H1 (cell line): ENCODE data around the gene RNF157. TPM values are rescaled to one million over a fixed set of nuclear protein-coding genes. Genes with fewer than 3 reads are reported as not detected.

ENCODE experiments used
- CTCF ChIA-PET: fragments of 300-600 bp; sonication (Branson Sonifier 250); formaldehyde crosslinking; loops from one replicate; lab custom pipeline; 2021; ENCODE audit not compliant: partially characterized antibody; lab: Charles Lee
- POLR2A ChIA-PET: fragments of 300-600 bp; sonication (Branson Sonifier 250); formaldehyde crosslinking; loops from one replicate; lab custom pipeline; 2021; ENCODE audit warnings: inconsistent platforms; ENCODE audit not compliant: partially characterized antibody; lab: Charles Lee
- DNase-seq, 2 experiments: peaks; one replicate each; pipeline versions ENCODE4 v3.0.0 to v3.0.0-alpha.2; 2010 to 2022; ENCODE audit warnings: low spot score in 2 of 2, low read depth in 1 of 2, mixed read lengths in 1 of 2
- FAIRE-seq: peaks from 2 replicates; lab custom pipeline; 2011; peaks lifted over from hg19 to GRCh38; lab: Jason Lieb, UNC
- H2AFZ ChIP-seq: 2 replicates; pipeline ENCODE4 v1.8.1; 2012; ENCODE audit warnings: low read length, inconsistent platforms
- H2AK5ac ChIP-seq: 2 replicates; pipeline ENCODE4 v1.6.1; 2013; ENCODE audit warnings: low read depth, low read length
- H2BK120ac ChIP-seq: replicated peaks from 2 replicates; pipeline ENCODE3; 2013; ENCODE audit warnings: low read depth, low read length, inconsistent platforms
- H2BK12ac ChIP-seq: 2 replicates; pipeline ENCODE4 v1.6.1; 2013; ENCODE audit warnings: low read depth, low read length
- H2BK15ac ChIP-seq: 2 replicates; pipeline ENCODE4 v1.6.1; 2013; ENCODE audit warnings: low read length
- H2BK20ac ChIP-seq: 2 replicates; pipeline ENCODE4 v1.6.1; 2013; ENCODE audit warnings: low read length
- H2BK5ac ChIP-seq: 2 replicates; pipeline ENCODE4 v1.6.1; 2013; ENCODE audit warnings: low read depth, low read length
- H3K14ac ChIP-seq: 2 replicates; pipeline ENCODE4 v1.6.1; 2013; ENCODE audit warnings: inconsistent platforms; ENCODE audit not compliant: insufficient read length
- H3K18ac ChIP-seq: 2 replicates; pipeline ENCODE4 v1.6.1; 2013; ENCODE audit warnings: low read length; ENCODE audit errors: extremely low read depth
- H3K23ac ChIP-seq: 2 replicates; pipeline ENCODE4 v1.6.1; 2013; ENCODE audit warnings: inconsistent platforms; ENCODE audit not compliant: insufficient read length
- H3K23me2 ChIP-seq: 2 replicates; pipeline ENCODE4 v1.6.1; 2013; ENCODE audit warnings: low read depth, low read length
- H3K27ac ChIP-seq: 2 replicates; pipeline ENCODE4 v1.6.1; 2011; ENCODE audit warnings: low read depth, low read length, inconsistent platforms
- H3K27me3 ChIP-seq, 4 experiments: replicated peaks in 1 of 4; 1 replicate in 1 of 4; 2 replicates in 3 of 4; pipeline versions ENCODE4 v1.6.1 to v1.8.1; 2011 to 2013; ENCODE audit warnings: low read length in 3 of 4, mild to moderate bottlenecking in 3 of 4, inconsistent platforms in 2 of 4, mixed read lengths in 2 of 4, moderate library complexity in 1 of 4; ENCODE audit not compliant: control insufficient read depth in 3 of 4, insufficient read depth in 3 of 4; ENCODE audit errors: extremely low read depth in 1 of 4
- H3K36me3 ChIP-seq, 4 experiments: 2 replicates each; pipeline versions ENCODE4 v1.6.1 to v1.8.1; 2011 to 2013; ENCODE audit warnings: mild to moderate bottlenecking in 4 of 4, low read length in 3 of 4, moderate library complexity in 2 of 4, control low read depth in 1 of 4, inconsistent platforms in 1 of 4; ENCODE audit not compliant: insufficient read depth in 4 of 4, control insufficient read depth in 2 of 4
- H3K4ac ChIP-seq: replicated peaks from 2 replicates; pipeline ENCODE3; 2013; ENCODE audit warnings: low read length, low read depth, mixed read lengths, inconsistent platforms; ENCODE audit not compliant: insufficient read length
- H3K4me1 ChIP-seq, 4 experiments: replicated peaks in 1 of 4; 1 replicate in 1 of 4; 2 replicates in 3 of 4; pipeline versions ENCODE4 v1.6.1 to v1.8.1; 2011 to 2013; ENCODE audit warnings: low read length in 3 of 4, inconsistent platforms in 2 of 4, mixed read lengths in 1 of 4; ENCODE audit not compliant: insufficient read depth in 4 of 4, control insufficient read depth in 3 of 4
- H3K4me2 ChIP-seq, 2 experiments: 2 replicates each; pipeline versions ENCODE4 v1.6.1 to v1.8.1; 2011 to 2013; ENCODE audit warnings: low read depth in 2 of 2, low read length in 2 of 2, control low read depth in 1 of 2, inconsistent platforms in 1 of 2, mild to moderate bottlenecking in 1 of 2; ENCODE audit not compliant: insufficient read depth in 1 of 2
- H3K4me3 ChIP-seq, 4 experiments: fragments of 200-600, 300-600 bp in 1 of 4; sonication (generic), shearing (Covaris generic), sonication (Bioruptor Twin) in 1 of 4; 2 replicates each; pipeline versions ENCODE4 v1.5.1 to v1.8.1; 2011 to 2016; ENCODE audit warnings: low read length in 4 of 4, low read depth in 3 of 4, control low read depth in 2 of 4, inconsistent platforms in 2 of 4, mild to moderate bottlenecking in 2 of 4, mixed read lengths in 1 of 4, moderate library complexity in 1 of 4; ENCODE audit not compliant: insufficient read depth in 2 of 4; ENCODE audit errors: extremely low read depth in 1 of 4
- H3K56ac ChIP-seq: replicated peaks from 2 replicates; pipeline ENCODE3; 2013; ENCODE audit warnings: low read depth, mild to moderate bottlenecking, mixed read lengths, low read length, inconsistent platforms; ENCODE audit not compliant: insufficient read length
- H3K79me1 ChIP-seq: 2 replicates; pipeline ENCODE4 v1.6.1; 2013; ENCODE audit warnings: low read depth, low read length, control low read depth
- H3K79me2 ChIP-seq, 2 experiments: 2 replicates each; pipeline versions ENCODE4 v1.6.1 to v1.8.1; 2012 to 2013; ENCODE audit warnings: low read length in 2 of 2, mild to moderate bottlenecking in 2 of 2, inconsistent platforms in 1 of 2; ENCODE audit not compliant: insufficient read depth in 2 of 2, control insufficient read depth in 1 of 2
- H3K9ac ChIP-seq, 4 experiments: replicated peaks in 1 of 4; 1 replicate in 1 of 4; 2 replicates in 3 of 4; pipeline versions ENCODE4 v1.6.1 to v1.8.1; 2011 to 2013; ENCODE audit warnings: low read depth in 3 of 4, low read length in 3 of 4, control low read depth in 2 of 4, mild to moderate bottlenecking in 2 of 4, moderate library complexity in 2 of 4, inconsistent platforms in 1 of 4; ENCODE audit errors: extremely low read depth in 1 of 4
- H3K9me3 ChIP-seq, 2 experiments: 2 replicates each; pipeline versions ENCODE4 v1.6.1 to v1.8.1; 2012 to 2013; ENCODE audit warnings: mild to moderate bottlenecking in 2 of 2, moderate library complexity in 2 of 2, control low read depth in 1 of 2, inconsistent platforms in 1 of 2, low read depth in 1 of 2, low read length in 1 of 2, mixed read lengths in 1 of 2; ENCODE audit not compliant: insufficient read depth in 2 of 2
- H4K20me1 ChIP-seq, 2 experiments: replicated peaks in 1 of 2; 2 replicates each; pipeline versions ENCODE3 to v1.8.1; 2011 to 2013; ENCODE audit warnings: inconsistent platforms in 2 of 2, low read length in 2 of 2, mild to moderate bottlenecking in 1 of 2; ENCODE audit not compliant: insufficient read depth in 2 of 2, control insufficient read depth in 1 of 2
- H4K5ac ChIP-seq: 2 replicates; pipeline ENCODE4 v1.6.1; 2013; ENCODE audit warnings: low read length, low read depth, mixed read lengths, inconsistent platforms; ENCODE audit not compliant: insufficient read length
- H4K8ac ChIP-seq: 2 replicates; pipeline ENCODE4 v1.8.0; 2013; ENCODE audit warnings: mild to moderate bottlenecking, moderate library complexity, low read length, inconsistent platforms; ENCODE audit not compliant: insufficient read depth; ENCODE audit errors: extremely low read depth
- H4K91ac ChIP-seq: replicated peaks from 2 replicates; pipeline ENCODE3; 2013; ENCODE audit warnings: low read length, mixed read lengths, inconsistent platforms; ENCODE audit not compliant: insufficient read length
- BACH1 ChIP-seq: IDR thresholded peaks from 2 replicates; pipeline ENCODE4 v1.6.1; 2012; ENCODE audit warnings: low read length, improper control_type of control experiment
- MAFK ChIP-seq: IDR thresholded peaks from 2 replicates; pipeline ENCODE4 v1.6.1; 2012; ENCODE audit warnings: low read depth, mild to moderate bottlenecking, improper control_type of control experiment, low read length
- POLR2A ChIP-seq, 2 experiments: IDR thresholded peaks; 1 replicate in 1 of 2; 2 replicates in 1 of 2; pipeline ENCODE4 v1.6.1; 2011; ENCODE audit warnings: low read depth in 2 of 2, low read length in 2 of 2, mild to moderate bottlenecking in 2 of 2; ENCODE audit errors: control extremely low read depth in 1 of 2
- WGBS, 2 experiments: shearing (Covaris generic) in 1 of 2; methylation state at CpG; one replicate each; pipeline versions ENCODE4 v1.1.6 to v1.1.7; 2013 to 2015; ENCODE audit warnings: low lambda C conversion rate in 2 of 2, mixed read lengths in 2 of 2, inconsistent platforms in 1 of 2, low coverage in 1 of 2, missing lambda C conversion rate in 1 of 2; ENCODE audit not compliant: insufficient replicate concordance in 2 of 2, insufficient coverage in 1 of 2, insufficient read length in 1 of 2; ENCODE audit errors: extremely low coverage in 1 of 2, missing lambda C conversion rate in 1 of 2; 5-methylcytosine and 5-hydroxymethylcytosine counted together
- polyA plus RNA-seq, 7 experiments: library from polyadenylated mRNA; depleted of rRNA in 3 of 7; stranded (reverse) in 5 of 7; unstranded in 2 of 7; fragments of >200 nt in 5 of 7; fragments of 200-250 nt in 2 of 7; gene quantifications; 1 replicate in 5 of 7; 2 replicates in 1 of 7; 4 replicates in 1 of 7; pipeline versions ENCODE4 v1.2.1 to v1.2.3, GENCODE V29; 2011 to 2013; ENCODE audit warnings: missing spikeins in 2 of 7, mixed read lengths in 2 of 7
- total RNA-seq: library from RNA; stranded (reverse); fragmentation: NEBNext Ultra II Directional; extraction: Animal tissue kit (Norgen Biotek cat#: 25700); gene quantifications from 2 replicates; pipeline ENCODE4 v1.2.1, GENCODE V29; 2021

The RNF157 gene
- total and polyA plus RNA-seq, 2 of the 8 experiments (the other 6 are each of a cell fraction or from before 2014, with no cell fraction given), result 13.4 to 16.7 TPM

GRCh38 chr17:76234354-76234679 is 6.0 kb downstream of the RNF157 start:
- ChIA-PET POLR2A (interaction anchor here (0.9 kb wide), 1 partner anchor 9 kb away, joined by 3 read pairs; no protein-coding TSS in a partner anchor), CTCF (interaction anchor here (1.3 to 1.7 kb wide), 2 partner anchors 45 to 53 kb away, joined by 5 to 6 read pairs; no protein-coding TSS in a partner anchor)
- Histone ChIP-seq H3K23me2 (no peaks in the 10 kb centered on the region), H2BK12ac (no peak overlapping the region), H4K20me1 (no peaks in the 10 kb centered on the region), H4K5ac (no peak overlapping the region), H2AK5ac (no peak overlapping the region), H3K4me2 (no peak overlapping the region), H3K27ac (no peak overlapping the region), H2BK120ac (no peak overlapping the region), H2AFZ (no peak overlapping the region), H3K79me2 (0 out of 4 replicates have a peak, but pooled peaks cover 0 to 2% of the 10 kb centered on the region in 2 experiments), H3K4me3 (no peak overlapping the region), H3K79me1 (no peaks in the 10 kb centered on the region), H3K23ac (no peak overlapping the region), H3K4ac (no peak overlapping the region), H3K56ac (no peak overlapping the region), H3K9me3 (no peaks in the 10 kb centered on the region), H3K18ac (no peak overlapping the region), H2BK5ac (no peak overlapping the region), H2BK20ac (no peak overlapping the region), H4K91ac (no peak overlapping the region), H4K8ac (no peak overlapping the region), H3K36me3 (no peaks in the 10 kb centered on the region), H2BK15ac (no peak overlapping the region), H3K14ac (no peak overlapping the region), H3K27me3 (peaks cover 2 to 15% (median 8%) of the 10 kb centered on the region in 4 experiments; a peak in 6 of 7 replicates), H3K4me1 (no peaks in the 10 kb centered on the region), H3K9ac (no peak overlapping the region)
- 85% methylated on average over 5 of the region's 5 CpGs; no CpG with 5 or more reads in 1 of the 2 experiments for WGBS, 2 experiments
- TF ChIP-seq POLR2A (IDR thresholded peaks at IDR 0.05; ENCODE audit: control extremely low read depth in 1 of 2, low read depth in 2 of 2, low read length in 2 of 2), result no peak
- peak; percentile 79 for TF ChIP-seq MAFK
- 0 out of 2 replicates have a peak, but pooled peaks have one; percentile 22 for TF ChIP-seq BACH1
- peak in 1 of 2 experiments; percentile 17 for DNase-seq
- no peak for FAIRE-seq
